Ovary (tissue), 9 donors: ENCODE results near the gene C16orf90. TPM values are rescaled to one million over a fixed set of nuclear protein-coding genes. Genes with fewer than 3 reads are reported as not detected.
"Not testable (repeated sequence)": the region's sequence is repeated elsewhere in the genome, so short reads cannot be mapped to it uniquely, and the experiment has no call there.

Experiments
- DNase-seq, 5 donors: peaks; one replicate each; pipeline ENCODE4 v3.0.0-alpha.2; 2019 to 2020
- H3K27ac ChIP-seq, 2 donors: fragments of 200-600 bp; one replicate each; pipeline versions ENCODE4 v1.5.1 to v1.8.0; 2019 to 2022
- H3K27me3 ChIP-seq: fragments of 200-600 bp; one replicate; pipeline ENCODE4 v1.8.0; 2022
- H3K36me3 ChIP-seq: fragments of 200-600 bp; sonication (generic); one replicate; pipeline ENCODE4 v1.5.1; 2019
- H3K4me1 ChIP-seq: one replicate; pipeline ENCODE4 v1.8.1; 2013; ENCODE audit warnings: mild to moderate bottlenecking, moderate library complexity; ENCODE audit not compliant: insufficient read depth
- H3K4me3 ChIP-seq: fragments of 200-600 bp; sonication (generic); one replicate; pipeline ENCODE4 v1.5.1; 2017
- H3K9me3 ChIP-seq, 2 donors: fragments of 200-600 bp in 1 of 2; sonication (generic) in 1 of 2; one replicate each; pipeline versions ENCODE4 v1.5.1 to v1.8.1; 2013 to 2019; ENCODE audit warnings: mild to moderate bottlenecking in 1 of 2, moderate library complexity in 1 of 2
- CTCF ChIP-seq, 3 donors: fragments of 450-650 bp in 2 of 3; fragments of 200-600 bp in 1 of 3; IDR thresholded peaks; one replicate each; pipeline versions ENCODE4 v1.5.1 to v1.8.0; 2016 to 2022; ENCODE audit warnings: antibody characterized with exemption in 3 of 3, mild to moderate bottlenecking in 1 of 3
- EP300 ChIP-seq: sonication (generic); formaldehyde crosslinking; IDR thresholded peaks from one replicate; pipeline ENCODE4 v1.6.1; 2017; ENCODE audit warnings: antibody characterized with exemption
- POLR2A ChIP-seq: fragments of 450-650 bp; IDR thresholded peaks from one replicate; pipeline ENCODE4 v1.6.1; 2017; ENCODE audit warnings: antibody characterized with exemption, mild to moderate bottlenecking, moderate library complexity
- WGBS, 3 donors: extraction: QIAGEN DNeasy Blood & Tissue Kit in 1 of 3; methylation state at CpG; one replicate each; pipeline versions ENCODE4 v1.1.5 to v1.1.7; 2013 to 2017; 5-methylcytosine and 5-hydroxymethylcytosine counted together
- intact Hi-C, 4 donors: fragments of 100-400 bp; cut with DNase I; formaldehyde crosslinking; loops; one replicate each; pipeline versions ENCODE4 v1.11.0 to v1.15.1; 2022 to 2023
- polyA plus RNA-seq, 2 donors: library from polyadenylated mRNA; stranded (reverse); fragments of 200-250 nt in 1 of 2; fragments of 350-450 nt in 1 of 2; fragmentation: Illumina TruSeq in 1 of 2; extraction: RNeasy Lipid Tissue Mini Kit (QIAGEN cat#74804) in 1 of 2; gene quantifications; one replicate each; pipeline ENCODE4 v1.2.3, GENCODE V29; 2013 to 2014
- total RNA-seq, 7 donors: library from RNA; depleted of rRNA in 2 of 7; stranded (reverse); fragments of >200 nt in 2 of 7; fragmentation: NEBNext Ultra II Directional in 3 of 7; extraction: Animal tissue kit (Norgen Biotek cat#: 25700) in 3 of 7; gene quantifications; one replicate each; pipeline versions ENCODE4 v1.1.0 to v1.2.4, GENCODE V29; 2016 to 2023
- donor health status: DM: no; HTN: no; CAD: no; lungs with moderate emphysema.
- donor health status: DM: no; HTN: no; CAD: no.
- donor health status: Bipolar disorder and iron deficiency.
- donor health status: DM: yes; HTN: yes; CAD: no.
- donor health status: DM: no; HTN: no; CAD: no.
- donor health status: DM: yes; HTN: yes; CAD: no.

The C16orf90 gene
- total and polyA plus RNA-seq, 9 donors: not detected

GRCh38 chr16:3475604-3476375, 19.5 kb downstream of the C16orf90 start:
- Histone ChIP-seq H3K9me3 (no peaks in the 10 kb centered on the region), H3K27ac (no peak overlapping the region), H3K36me3 (no peaks in the 10 kb centered on the region), H3K4me3 (no peak overlapping the region), H3K27me3 (no peaks in the 10 kb centered on the region), H3K4me1 (no peaks in the 10 kb centered on the region)
- DNase-seq: no peak
- 92 to 96% (median 93%) methylated on average over 28 to 29 of the region's 29 CpGs for WGBS, 3 donors
- TF ChIP-seq CTCF (IDR thresholded peaks at IDR 0.05) (no peak), EP300 (no peak), POLR2A (no peak)
- intact Hi-C loops: no loop called here

- H3K27me3 ChIP-seq, H3K36me3 ChIP-seq, H3K27ac ChIP-seq, DNase-seq, intact Hi-C loops, H3K4me1 ChIP-seq, H3K4me3 ChIP-seq, H3K9me3 ChIP-seq: not testable (repeated sequence)
- 96 to 98% (median 96%) methylated on average over 7 of the region's 7 CpGs for WGBS, 3 donors
These were observed 20.4 kb downstream of the C16orf90 start for GRCh38 chr16:3474870-3475269.

GRCh38 chr16:3474136-3474779, 21.0 kb downstream of the C16orf90 start:
- TF ChIP-seq POLR2A (no peak), CTCF (IDR thresholded peaks at IDR 0.05) (no peak), EP300 (no peak)
- H3K9me3 ChIP-seq: no peaks in the 10 kb centered on the region
- no peaks in the 10 kb centered on the region for H3K36me3 ChIP-seq
- 78 to 83% (median 78%) methylated on average over 16 of the region's 16 CpGs for WGBS, 3 donors
- no peak overlapping the region for H3K27ac ChIP-seq
- no peak for DNase-seq
- H3K27me3 ChIP-seq: no peaks in the 10 kb centered on the region
- no peak overlapping the region for H3K4me3 ChIP-seq
- intact Hi-C loops: no loop called here
- H3K4me1 ChIP-seq: peaks cover 4% of the 10 kb centered on the region

GRCh38 chr16:3473596-3473943, 21.7 kb downstream of the C16orf90 start:
- H3K36me3 ChIP-seq, H3K9me3 ChIP-seq, intact Hi-C loops, H3K4me1 ChIP-seq, H3K27ac ChIP-seq, H3K4me3 ChIP-seq, H3K27me3 ChIP-seq, DNase-seq: not testable (repeated sequence)
- WGBS, 3 donors: 76 to 84% (median 83%) methylated on average over 3 of the region's 3 CpGs

- TF ChIP-seq CTCF (IDR thresholded peaks at IDR 0.05) (no peak), EP300 (no peak), POLR2A (no peak)
- H3K9me3 ChIP-seq: no peaks in the 10 kb centered on the region
- 81 to 83% (median 82%) methylated on average over 10 of the region's 10 CpGs for WGBS, 3 donors
- DNase-seq: no peak
- no peak overlapping the region for H3K27ac ChIP-seq
- peaks cover 4% of the 10 kb centered on the region for H3K4me1 ChIP-seq
- H3K4me3 ChIP-seq: no peak overlapping the region
- H3K27me3 ChIP-seq: no peaks in the 10 kb centered on the region
- intact Hi-C loops: no loop called here
- no peaks in the 10 kb centered on the region for H3K36me3 ChIP-seq
These were observed 22.3 kb downstream of the C16orf90 start for GRCh38 chr16:3472878-3473595.
